K562 (cell line): Measurements from ENCODE around the gene DLGAP3. TPM values are rescaled to one million over a fixed set of nuclear protein-coding genes. Genes with fewer than 3 reads are reported as not detected.

Source experiments
- BHLHE40 ChIP-seq: IDR thresholded peaks from 2 replicates; pipeline ENCODE4 v1.6.1; 2011; ENCODE audit warnings: low read length, improper control_type of control experiment
- BRF1 ChIP-seq: IDR thresholded peaks from 3 replicates; pipeline ENCODE4 v1.6.1; 2011; ENCODE audit warnings: borderline replicate concordance, mild to moderate bottlenecking; ENCODE audit not compliant: insufficient read length; ENCODE audit errors: extremely low read depth
- CREB3 ChIP-seq: fragments of 450-650 bp; conservative IDR thresholded peaks from 2 replicates; pipeline ENCODE4 v1.6.1; 2016; ENCODE audit warnings: missing genetic modification characterization, low read depth, mild to moderate bottlenecking, missing compliant biosample characterization, moderate library complexity
- DLX4 ChIP-seq: fragments of 250-450 bp; sonication (Bioruptor Pico); IDR thresholded peaks from 2 replicates; pipeline ENCODE4 v1.6.1; 2021; ENCODE audit warnings: mild to moderate bottlenecking
- ETV5 ChIP-seq: sonication (generic); formaldehyde crosslinking; IDR thresholded peaks from 2 replicates; pipeline ENCODE4 v1.4.0; 2020; ENCODE audit warnings: low read depth, mild to moderate bottlenecking, missing genetic modification reagents
- EWSR1 ChIP-seq: fragments of 450-650 bp; IDR thresholded peaks from 2 replicates; pipeline ENCODE4 v1.6.1; 2018; ENCODE audit warnings: borderline replicate concordance, mild to moderate bottlenecking, low read depth, moderate library complexity; ENCODE audit not compliant: partially characterized antibody
- GATA2 ChIP-seq: sonication (generic); formaldehyde crosslinking; IDR thresholded peaks from 2 replicates; pipeline ENCODE4 v1.4.0; 2020; ENCODE audit warnings: mild to moderate bottlenecking, missing genetic modification reagents
- GMEB1 ChIP-seq: fragments of 250-450 bp; sonication (Bioruptor Pico); IDR thresholded peaks from 2 replicates; pipeline ENCODE4 v1.4.0; 2020; ENCODE audit warnings: mild to moderate bottlenecking
- ILF3 ChIP-seq: fragments of 450-650 bp; IDR thresholded peaks from 2 replicates; pipeline ENCODE4 v1.6.1; 2018; ENCODE audit warnings: antibody characterized with exemption, mild to moderate bottlenecking, moderate library complexity, borderline replicate concordance
- MBD2 ChIP-seq: sonication (generic); IDR thresholded peaks from 2 replicates; pipeline ENCODE4 v1.6.1; 2016; ENCODE audit warnings: low read depth, borderline replicate concordance
- NEUROD1 ChIP-seq: fragments of 150-350 bp; IDR thresholded peaks from 2 replicates; pipeline ENCODE4 v1.6.1; 2014; ENCODE audit warnings: borderline replicate concordance, low read length, low read depth; ENCODE audit not compliant: partially characterized antibody
- NR2F6 ChIP-seq: fragments of 450-650 bp; formaldehyde crosslinking; IDR thresholded peaks from 2 replicates; pipeline ENCODE4 v1.4.0; 2020; ENCODE audit warnings: mild to moderate bottlenecking
- NRF1 ChIP-seq, 2 experiments: fragments of 450-650 bp; IDR thresholded peaks in 1 of 2; conservative IDR thresholded peaks in 1 of 2; 2 replicates each; pipeline ENCODE4 v1.6.1; 2014; ENCODE audit warnings: mild to moderate bottlenecking in 2 of 2
- POLR2AphosphoS2 ChIP-seq: IDR thresholded peaks from 2 replicates; pipeline ENCODE4 v1.6.1; 2012; ENCODE audit warnings: low read length, improper control_type of control experiment
- TFE3 ChIP-seq: fragments of 450-650 bp; formaldehyde crosslinking; IDR thresholded peaks from 2 replicates; pipeline ENCODE4 v1.4.0; 2020; ENCODE audit warnings: mild to moderate bottlenecking, mixed read lengths
- ZBTB33 ChIP-seq: sonication (generic); formaldehyde crosslinking; IDR thresholded peaks from 2 replicates; pipeline ENCODE4 v1.8.1; 2023; ENCODE audit warnings: mild to moderate bottlenecking, missing genetic modification reagents
- ZNF398 ChIP-seq: fragments of 250-450 bp; sonication (Bioruptor Pico); IDR thresholded peaks from 2 replicates; pipeline ENCODE4 v1.8.0; 2021; ENCODE audit warnings: moderate library complexity, mild to moderate bottlenecking, inconsistent platforms
- ZNF76 ChIP-seq: fragments of 250-450 bp; sonication (Bioruptor Pico); IDR thresholded peaks from 2 replicates; pipeline ENCODE4 v1.4.0; 2020; ENCODE audit warnings: mild to moderate bottlenecking, moderate library complexity, borderline replicate concordance
- polyA plus RNA-seq, 8 experiments: library from polyadenylated mRNA; depleted of rRNA in 4 of 8; stranded (reverse) in 5 of 8; unstranded in 3 of 8; fragments of >200 nt; fragmentation: Nextera tagmentation in 2 of 8; fragmentation: Illumina TruSeq in 1 of 8; extraction: Ambion mirVana in 2 of 8; extraction: Trizol in 1 of 8; gene quantifications; 2 replicates each; pipeline versions ENCODE4 v1.2.1 to v1.2.3, GENCODE V29; 2011 to 2014; ENCODE audit warnings: inconsistent platforms in 1 of 8, missing spikeins in 1 of 8
- total RNA-seq, 7 experiments: library from RNA; depleted of rRNA in 6 of 7; stranded (reverse); fragments of >200 nt in 6 of 7; fragmentation: Illumina TruSeq in 2 of 7; extraction: Trizol in 2 of 7; gene quantifications; 2 replicates each; pipeline versions ENCODE4 v1.2.1 to v1.2.3, GENCODE V29; 2011 to 2021; ENCODE audit warnings: low replicate concordance in 1 of 7

Gene DLGAP3
- total and polyA plus RNA-seq, 9 of the 15 experiments (the other 6 are each of a cell fraction or from before 2014, with no cell fraction given) = 0.01 to 0.16 (median 0.07) TPM; not detected in 6

GRCh38 chr1:34845131-34845901, 84.1 kb downstream of the DLGAP3 start (continued):
- TF ChIP-seq NEUROD1 (peak; percentile 27), CREB3 (tag) (no peak), MBD2 (no peak), NR2F6 (CRISPR knock-in tag) (no peak), ZNF398 (no peak), BRF1 (no peak), ETV5 (CRISPR knock-in tag) (peak; percentile 98), EWSR1 (no peak), TFE3 (CRISPR knock-in tag) (no peak), GMEB1 (no peak; the same call in 1 of the 2 replicates), GATA2 (CRISPR knock-in tag) (no peak; the same call in 1 of the 2 replicates), DLX4 (no peak), POLR2AphosphoS2 (no peak), NRF1 (conservative IDR thresholded peaks at IDR 0.05 in 1 of 2, IDR thresholded peaks at IDR 0.05 in 1 of 2) (no peak), ZNF76 (CRISPR knock-in tag) (no peak), ZBTB33 (CRISPR knock-in tag) (peak; percentile 45; the same call in 1 of the 2 replicates), ILF3 (no peak), BHLHE40 (peak; percentile 16; the same call in 1 of the 2 replicates)
